ENCODE measurements around the gene CACNA2D3.
A peak's percentile ranks its signal among the peaks of the same experiment; 100 is the strongest.

The CACNA2D3 gene

GRCh38 chr3:54745843-54746242 lies 623.5 kb downstream of the CACNA2D3 start:
- Histone ChIP-seq H3K9me3 (no peaks in the 10 kb centered on the region), H3K36me3 (replicated peaks) (no peaks in the 10 kb centered on the region), H3K4me3 (no peak overlapping the region), H3K4me1 (no peaks in the 10 kb centered on the region), H3K27me3 (ENCODE audit: low read depth) (no peaks in the 10 kb centered on the region)
- in situ Hi-C loops (cut with MboI; ENCODE audit: low sequenced_read_pairs): no loop called here
- DNase-seq (ENCODE audit: low spot score in 2 of 2): no peak

DNA sequence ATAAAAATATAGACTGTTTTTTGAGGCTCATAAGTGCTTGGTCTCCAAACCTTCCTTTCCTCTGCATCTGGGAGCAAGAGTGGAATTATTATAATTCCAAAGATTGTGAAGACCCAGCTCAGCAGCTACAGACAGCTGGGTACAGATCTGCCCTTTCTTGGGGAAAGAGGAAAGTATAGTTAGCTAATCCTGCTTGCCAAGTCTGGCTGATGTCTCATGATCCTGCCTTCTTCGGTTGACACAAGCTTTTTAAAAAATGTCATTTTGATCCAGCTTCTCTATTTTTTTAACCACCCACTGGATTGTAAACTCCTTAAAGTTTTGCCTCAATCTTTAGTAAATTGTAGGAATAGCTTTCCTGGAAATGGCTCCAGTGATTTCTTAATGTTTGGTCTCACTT lies 624.4 kb downstream of the CACNA2D3 start:
- no peak for DNase-seq (ENCODE audit: low spot score in 2 of 2)
- H3K36me3 ChIP-seq (replicated peaks): no peaks in the 10 kb centered on the region
- H3K9me3 ChIP-seq: no peaks in the 10 kb centered on the region
- no peak overlapping the region for H3K4me3 ChIP-seq
- in situ Hi-C loops (cut with MboI; ENCODE audit: low sequenced_read_pairs): no loop called here
- H3K27me3 ChIP-seq (ENCODE audit: low read depth): no peaks in the 10 kb centered on the region
- no peaks in the 10 kb centered on the region for H3K4me1 ChIP-seq

DNA sequence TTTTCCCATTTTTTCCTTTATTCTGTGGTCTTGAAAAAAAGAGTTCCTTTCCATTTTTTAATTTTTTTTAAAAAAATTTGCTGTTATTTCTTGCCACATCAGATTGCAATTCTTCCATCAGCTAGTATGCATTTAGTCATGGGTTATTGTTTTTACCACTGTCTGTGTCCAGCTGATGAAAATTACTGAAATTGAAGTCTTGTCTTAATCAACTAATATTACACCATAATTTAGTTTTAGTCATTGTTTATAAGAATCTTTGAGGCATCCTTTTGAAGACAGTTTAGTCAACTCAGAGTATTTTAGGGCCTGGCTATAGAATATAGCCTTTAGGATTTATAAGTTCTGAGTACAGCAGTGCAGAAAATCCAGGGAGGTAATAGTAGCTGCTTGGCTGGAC lies 633.4 kb downstream of the CACNA2D3 start:
- no peak overlapping the region for H3K4me3 ChIP-seq
- no peak for DNase-seq (ENCODE audit: low spot score in 2 of 2)
- H3K9me3 ChIP-seq: no peaks in the 10 kb centered on the region
- no peaks in the 10 kb centered on the region for H3K27me3 ChIP-seq (ENCODE audit: low read depth)
- no peaks in the 10 kb centered on the region for H3K36me3 ChIP-seq (replicated peaks)
- no peaks in the 10 kb centered on the region for H3K4me1 ChIP-seq
- in situ Hi-C loops (cut with MboI; ENCODE audit: low sequenced_read_pairs): no loop called here

GRCh38 chr3:54756330-54756731 lies 634.0 kb downstream of the CACNA2D3 start:
- H3K4me3 ChIP-seq: no peak overlapping the region
- H3K36me3 ChIP-seq (replicated peaks): no peaks in the 10 kb centered on the region
- H3K4me1 ChIP-seq: no peaks in the 10 kb centered on the region
- no peaks in the 10 kb centered on the region for H3K9me3 ChIP-seq
- in situ Hi-C loops (cut with MboI; ENCODE audit: low sequenced_read_pairs): no loop called here
- no peak for DNase-seq (ENCODE audit: low spot score in 2 of 2)
- H3K27me3 ChIP-seq (ENCODE audit: low read depth): no peaks in the 10 kb centered on the region

DNA sequence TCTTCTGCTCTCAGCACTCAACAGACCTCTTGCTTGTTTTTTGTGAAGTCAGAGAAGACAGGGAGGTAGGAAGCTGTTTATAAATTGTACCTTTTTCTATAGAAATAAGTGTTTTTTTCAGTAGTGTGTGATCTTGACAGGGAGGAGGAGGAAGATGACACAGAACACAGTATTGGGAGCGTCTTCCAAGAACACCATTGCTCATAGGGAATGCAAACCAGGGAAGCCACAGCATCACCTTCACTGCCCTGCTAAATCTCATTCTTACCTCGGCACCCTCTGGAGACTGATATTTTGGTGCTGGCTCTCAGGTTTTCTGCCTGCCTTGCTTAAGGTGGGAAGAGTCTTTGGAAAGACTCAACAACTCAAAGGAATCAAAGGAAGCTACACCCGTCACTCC lies 636.1 kb downstream of the CACNA2D3 start:
- no peaks in the 10 kb centered on the region for H3K9me3 ChIP-seq
- in situ Hi-C loops (cut with MboI; ENCODE audit: low sequenced_read_pairs): no loop called here
- H3K36me3 ChIP-seq (replicated peaks): no peaks in the 10 kb centered on the region
- no peaks in the 10 kb centered on the region for H3K4me1 ChIP-seq
- no peak for DNase-seq (ENCODE audit: low spot score in 2 of 2)
- H3K4me3 ChIP-seq: no peak overlapping the region
- H3K27me3 ChIP-seq (ENCODE audit: low read depth): no peaks in the 10 kb centered on the region

DNA sequence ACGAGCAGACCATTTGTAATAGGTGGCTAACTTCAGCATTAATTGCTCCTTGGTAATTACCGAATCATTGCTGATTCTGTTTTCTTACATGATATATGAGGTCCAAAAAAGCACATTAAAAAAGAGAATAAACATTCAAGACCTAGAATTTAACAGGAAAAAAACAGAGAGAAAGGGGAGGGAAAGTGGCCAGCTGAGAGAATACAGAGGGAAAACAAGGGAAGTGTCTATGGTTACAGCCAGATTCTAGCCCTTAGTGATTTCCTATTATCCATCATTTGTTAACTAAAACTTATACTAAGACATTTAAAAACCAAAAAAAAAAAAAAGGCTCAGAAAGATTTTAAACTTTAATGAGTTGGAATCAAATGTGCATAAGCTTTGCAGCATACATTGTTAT lies 636.8 kb downstream of the CACNA2D3 start:
- no peaks in the 10 kb centered on the region for H3K36me3 ChIP-seq (replicated peaks)
- no peaks in the 10 kb centered on the region for H3K9me3 ChIP-seq
- H3K27me3 ChIP-seq (ENCODE audit: low read depth): no peaks in the 10 kb centered on the region
- DNase-seq (ENCODE audit: low spot score in 2 of 2): no peak
- in situ Hi-C loops (cut with MboI; ENCODE audit: low sequenced_read_pairs): no loop called here
- no peaks in the 10 kb centered on the region for H3K4me1 ChIP-seq
- no peak overlapping the region for H3K4me3 ChIP-seq

DNA sequence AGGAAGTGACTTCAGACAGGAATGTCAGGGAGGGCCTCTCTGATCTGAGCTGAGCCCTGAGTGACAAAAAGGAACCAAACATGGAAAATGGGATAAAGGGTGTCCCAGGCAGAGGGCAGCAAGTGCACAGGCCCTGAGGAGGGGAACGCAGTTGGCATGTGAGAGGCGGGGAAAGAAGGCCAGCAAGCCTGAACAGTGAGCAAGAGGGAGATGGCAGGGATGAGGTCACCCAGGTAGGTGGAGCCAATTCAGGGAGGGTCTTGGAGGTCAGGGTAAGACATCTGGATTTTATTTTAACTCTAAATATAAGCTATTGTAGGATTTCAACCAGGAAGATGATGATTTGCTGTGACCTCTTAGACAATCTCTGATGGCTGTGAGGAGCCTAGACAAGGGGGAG lies 637.8 kb downstream of the CACNA2D3 start:
- Histone ChIP-seq H3K36me3 (replicated peaks) (no peaks in the 10 kb centered on the region), H3K9me3 (no peaks in the 10 kb centered on the region), H3K4me3 (no peak overlapping the region), H3K4me1 (no peaks in the 10 kb centered on the region; the same call in 1 of the 2 replicates), H3K27me3 (ENCODE audit: low read depth) (no peaks in the 10 kb centered on the region)
- DNase-seq (ENCODE audit: low spot score in 2 of 2): no peak
- in situ Hi-C loops (cut with MboI; ENCODE audit: low sequenced_read_pairs): no loop called here

- DNase-seq (ENCODE audit: low spot score in 2 of 2): no peak
- Histone ChIP-seq H3K4me1 (no peaks in the 10 kb centered on the region; the same call in 1 of the 2 replicates), H3K9me3 (no peaks in the 10 kb centered on the region), H3K4me3 (no peak overlapping the region), H3K27me3 (ENCODE audit: low read depth) (no peaks in the 10 kb centered on the region), H3K36me3 (replicated peaks) (no peaks in the 10 kb centered on the region)
- in situ Hi-C loops (cut with MboI; ENCODE audit: low sequenced_read_pairs): no loop called here
Measured at GRCh38 chr3:54761637-54762036, 639.3 kb downstream of the CACNA2D3 start.

DNA sequence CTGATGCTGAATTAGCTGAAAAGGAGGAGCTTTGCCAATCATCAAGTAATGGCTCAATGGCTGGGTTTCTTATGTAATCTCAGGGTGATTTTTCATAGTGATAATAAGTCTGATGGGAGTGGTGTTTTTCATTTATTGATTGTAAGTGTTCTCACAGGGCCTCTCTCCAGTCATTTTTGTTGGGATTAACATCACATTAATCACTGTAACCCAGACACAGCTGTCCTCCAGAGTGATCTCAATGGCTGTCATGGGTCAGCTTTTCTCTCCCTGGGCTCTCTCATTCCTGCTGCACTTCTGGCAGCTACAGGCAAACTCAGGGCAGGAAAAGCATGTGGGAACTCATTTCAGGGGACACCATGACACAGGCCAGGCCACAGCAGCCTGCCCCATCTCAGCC lies 642.6 kb downstream of the CACNA2D3 start:
- in situ Hi-C loops (cut with MboI; ENCODE audit: low sequenced_read_pairs): no loop called here
- Histone ChIP-seq H3K36me3 (replicated peaks) (no peaks in the 10 kb centered on the region), H3K4me1 (no peaks in the 10 kb centered on the region; the same call in 1 of the 2 replicates)

GRCh38 chr3:54771050-54771449 lies 648.7 kb downstream of the CACNA2D3 start:
- no peak for DNase-seq (ENCODE audit: low spot score in 2 of 2)
- no peaks in the 10 kb centered on the region for H3K27me3 ChIP-seq (ENCODE audit: low read depth)
- in situ Hi-C loops (cut with MboI; ENCODE audit: low sequenced_read_pairs): no loop called here
- no peaks in the 10 kb centered on the region for H3K36me3 ChIP-seq (replicated peaks)
- H3K4me1 ChIP-seq: peaks cover 16% of the 10 kb centered on the region
- no peaks in the 10 kb centered on the region for H3K9me3 ChIP-seq
- H3K4me3 ChIP-seq: no peak overlapping the region

More for the DNA sequence above, 642.6 kb downstream of the CACNA2D3 start:
- H3K9me3 ChIP-seq: no peaks in the 10 kb centered on the region
- no peak overlapping the region for H3K4me3 ChIP-seq
- no peaks in the 10 kb centered on the region for H3K27me3 ChIP-seq (ENCODE audit: low read depth)
- no peak for DNase-seq (ENCODE audit: low spot score in 2 of 2)

DNA sequence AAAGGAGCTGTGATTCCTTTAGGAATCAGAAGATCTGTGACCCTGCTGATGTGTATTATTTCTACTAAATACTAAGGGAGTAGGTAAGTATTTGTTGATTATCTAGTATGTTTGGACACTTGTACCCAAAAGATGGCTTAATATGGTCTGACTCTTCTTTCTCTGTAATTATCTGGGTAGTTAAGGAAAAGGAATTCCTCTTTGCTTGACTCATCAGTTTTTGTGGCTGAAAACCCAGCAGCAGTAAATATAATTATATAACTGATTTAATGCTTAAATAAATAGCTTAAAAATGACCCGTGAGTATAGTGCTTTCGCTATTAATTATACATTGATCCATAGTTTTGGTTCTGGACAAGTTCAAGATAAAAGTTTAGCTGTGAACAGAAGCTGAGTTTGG lies 649.7 kb downstream of the CACNA2D3 start:
- H3K4me1 ChIP-seq: peaks cover 16% of the 10 kb centered on the region
- H3K27me3 ChIP-seq (ENCODE audit: low read depth): no peaks in the 10 kb centered on the region
- no peak overlapping the region for H3K4me3 ChIP-seq
- H3K9me3 ChIP-seq: no peaks in the 10 kb centered on the region
- no peaks in the 10 kb centered on the region for H3K36me3 ChIP-seq (replicated peaks)
- no peak for DNase-seq (ENCODE audit: low spot score in 2 of 2)
- in situ Hi-C loops (cut with MboI; ENCODE audit: low sequenced_read_pairs): no loop called here

- DNase-seq (ENCODE audit: low spot score in 2 of 2): peak; percentile 48 to 56
- no peaks in the 10 kb centered on the region for H3K36me3 ChIP-seq (replicated peaks)
- no peak overlapping the region for H3K4me3 ChIP-seq
- no peaks in the 10 kb centered on the region for H3K27me3 ChIP-seq (ENCODE audit: low read depth)
- no peaks in the 10 kb centered on the region for H3K9me3 ChIP-seq
- in situ Hi-C loops (cut with MboI; ENCODE audit: low sequenced_read_pairs): no loop called here
- peaks cover 16% of the 10 kb centered on the region for H3K4me1 ChIP-seq
Measured at GRCh38 chr3:54772746-54773145, 650.4 kb downstream of the CACNA2D3 start.

- DNase-seq (ENCODE audit: low spot score in 2 of 2): no peak
- in situ Hi-C loops (cut with MboI; ENCODE audit: low sequenced_read_pairs): no loop called here
Measured at GRCh38 chr3:54773271-54773670, 650.9 kb downstream of the CACNA2D3 start.

GRCh38 chr3:54776601-54777000 lies 654.2 kb downstream of the CACNA2D3 start:
- H3K36me3 ChIP-seq (replicated peaks): no peaks in the 10 kb centered on the region
- H3K9me3 ChIP-seq: no peaks in the 10 kb centered on the region
- in situ Hi-C loops (cut with MboI; ENCODE audit: low sequenced_read_pairs): no loop called here
- no peaks in the 10 kb centered on the region for H3K27me3 ChIP-seq (ENCODE audit: low read depth)
- H3K4me3 ChIP-seq: no peak overlapping the region
- peaks cover 16% of the 10 kb centered on the region for H3K4me1 ChIP-seq
- no peak for DNase-seq (ENCODE audit: low spot score in 2 of 2)

More at GRCh38 chr3:54773271-54773670, 650.9 kb downstream of the CACNA2D3 start:
- H3K27me3 ChIP-seq (ENCODE audit: low read depth): no peaks in the 10 kb centered on the region
- no peaks in the 10 kb centered on the region for H3K9me3 ChIP-seq
- H3K4me3 ChIP-seq: no peak overlapping the region
- H3K4me1 ChIP-seq: peaks cover 16% of the 10 kb centered on the region
- no peaks in the 10 kb centered on the region for H3K36me3 ChIP-seq (replicated peaks)

DNA sequence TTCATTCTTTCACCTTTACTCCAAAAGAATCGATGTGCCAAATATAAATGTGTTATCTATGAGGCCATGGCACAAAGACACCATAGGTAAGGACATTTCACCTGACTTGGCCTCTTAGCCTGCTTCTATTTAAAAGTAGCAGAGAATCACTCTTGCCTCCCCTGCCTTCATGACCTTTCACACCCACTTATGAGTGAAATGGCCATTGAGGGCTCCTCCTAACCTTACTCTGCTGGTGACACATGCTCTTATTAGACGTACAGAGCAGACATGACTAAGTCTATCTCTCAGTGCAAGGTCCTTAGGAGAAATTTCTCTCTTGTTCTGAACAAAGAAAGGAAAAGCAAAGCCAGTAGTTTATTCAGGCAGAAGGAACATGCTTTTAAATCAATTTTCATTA lies 654.8 kb downstream of the CACNA2D3 start:
- Histone ChIP-seq H3K4me1 (peaks cover 13% of the 10 kb centered on the region), H3K36me3 (replicated peaks) (no peaks in the 10 kb centered on the region), H3K9me3 (no peaks in the 10 kb centered on the region), H3K27me3 (ENCODE audit: low read depth) (no peaks in the 10 kb centered on the region), H3K4me3 (no peak overlapping the region)
- DNase-seq (ENCODE audit: low spot score in 2 of 2): no peak
- in situ Hi-C loops (cut with MboI; ENCODE audit: low sequenced_read_pairs): no loop called here

Data from HAP-1 (cell line).